Brain pericyte (primary cell): Measurements from ENCODE around the gene FAM9C.
"Not testable (repeated sequence)": the region's sequence is repeated elsewhere in the genome, so short reads cannot be mapped to it uniquely, and the experiment has no call there.

ENCODE experiments used
- DNase-seq: peaks from one replicate; pipeline ENCODE4 v3.0.0-alpha.2; 2012; ENCODE audit warnings: low read depth, low spot score

FAM9C gene

DNA sequence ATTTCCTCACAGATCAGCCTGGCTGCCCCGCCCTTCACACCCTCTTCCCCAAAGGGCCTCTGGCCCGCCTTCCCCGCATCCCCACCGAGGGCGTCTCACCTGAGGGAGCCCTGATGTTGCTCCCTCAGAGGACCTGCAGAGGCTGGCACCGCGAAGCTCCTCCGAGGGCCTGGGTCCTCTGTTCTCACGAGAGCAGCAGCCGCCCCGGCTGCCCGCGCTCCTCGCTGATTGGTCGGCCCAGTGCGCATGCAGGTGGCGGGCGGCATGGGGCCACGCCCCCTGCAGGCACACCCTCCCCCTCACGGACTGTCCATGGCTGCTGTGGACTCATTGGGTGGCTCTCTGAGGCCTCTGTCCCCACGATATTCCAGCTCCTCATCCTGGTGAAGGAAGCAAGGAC, at the start of gene FAM9C:
Gene FAM9C, minus strand, starts transcription at position 180 of the 400 bp plus-strand sequence. CDS start 831 bp downstream, outside the sequence.
- DNase-seq, result no peak

DNA sequence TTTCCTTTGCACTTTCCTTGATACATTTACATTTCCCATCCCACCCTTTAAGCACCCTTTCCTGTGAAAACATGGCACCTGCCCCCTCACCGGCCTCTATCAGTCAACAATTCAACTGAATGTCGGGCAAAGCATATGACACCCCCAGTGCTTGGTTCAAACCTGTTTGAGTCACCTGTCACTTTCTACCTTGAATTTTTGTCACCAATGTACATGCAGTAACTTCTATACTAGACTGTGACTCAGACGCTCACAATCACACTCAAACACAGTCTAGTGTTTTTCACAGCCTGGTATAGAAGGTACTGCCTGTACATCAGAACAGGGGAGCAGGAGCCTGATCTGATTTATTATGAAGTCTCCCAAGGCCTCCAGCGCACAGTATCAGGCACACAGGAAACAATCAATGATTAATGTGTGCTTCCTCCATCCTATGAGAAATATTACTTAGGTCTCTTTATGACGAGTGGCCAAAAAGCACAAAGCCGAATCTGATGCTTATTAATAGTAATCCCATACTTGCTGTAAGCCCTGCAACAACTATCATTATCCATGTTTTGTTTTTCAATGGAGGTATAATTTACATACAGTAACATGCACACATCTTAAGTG, 49.2 kb upstream of the FAM9C start:
- DNase-seq, result no peak

DNA sequence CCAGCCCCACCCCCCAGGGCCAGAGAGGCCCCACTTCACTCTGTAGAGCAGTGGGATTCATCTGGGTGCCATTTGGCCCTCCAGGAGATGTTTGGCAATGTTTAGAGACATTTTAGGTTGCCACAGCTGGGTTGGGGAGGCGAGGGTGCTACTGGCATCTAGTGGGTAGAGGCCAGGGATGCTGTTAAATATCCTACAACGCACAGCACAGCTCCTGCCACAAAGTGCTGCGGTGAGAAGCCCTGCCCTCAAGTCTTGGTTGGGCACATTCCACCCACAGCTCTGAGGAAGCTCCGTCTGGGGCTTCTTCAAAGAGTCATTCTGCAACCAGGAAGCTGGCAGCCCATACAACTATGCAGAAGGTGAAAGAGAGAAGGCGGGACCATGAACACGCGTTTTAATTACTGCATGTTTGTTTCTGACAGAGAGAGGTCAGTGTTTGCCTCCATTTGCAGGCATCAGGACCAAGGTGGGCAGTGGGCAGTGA, 48.1 kb upstream of the FAM9C start:
- no peak for DNase-seq

DNA sequence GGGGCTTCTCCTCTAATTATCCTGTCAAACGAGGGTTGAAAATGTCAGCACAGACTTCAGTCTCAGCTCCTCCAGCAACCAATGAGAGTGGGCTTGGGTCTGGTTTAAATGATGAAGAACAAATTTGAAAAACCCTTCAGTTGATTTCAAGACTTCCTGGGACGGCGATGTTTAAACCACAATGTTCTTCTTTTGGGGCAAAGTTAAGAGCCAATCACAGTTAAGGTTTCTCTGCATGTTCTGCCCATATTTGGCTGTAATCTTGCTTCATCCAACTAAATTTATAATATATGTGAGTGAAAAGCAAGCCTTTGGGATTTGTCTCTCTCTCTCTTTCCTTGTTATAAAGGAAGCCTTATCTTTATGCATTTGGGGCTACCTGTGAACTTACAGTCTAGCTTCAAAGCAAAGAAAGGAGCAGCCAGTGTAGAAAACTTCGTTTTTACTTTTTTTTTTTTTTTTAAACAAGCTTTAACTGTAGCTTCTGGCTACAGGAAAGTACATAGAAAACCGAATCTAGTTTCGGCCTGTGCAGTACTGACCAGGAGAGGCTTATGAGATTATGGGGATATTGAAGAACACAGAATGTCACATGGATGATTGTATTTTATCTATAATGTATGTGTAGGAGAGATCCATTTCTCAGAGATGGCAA, 46.8 kb upstream of the FAM9C start:
- no peak for DNase-seq

DNA sequence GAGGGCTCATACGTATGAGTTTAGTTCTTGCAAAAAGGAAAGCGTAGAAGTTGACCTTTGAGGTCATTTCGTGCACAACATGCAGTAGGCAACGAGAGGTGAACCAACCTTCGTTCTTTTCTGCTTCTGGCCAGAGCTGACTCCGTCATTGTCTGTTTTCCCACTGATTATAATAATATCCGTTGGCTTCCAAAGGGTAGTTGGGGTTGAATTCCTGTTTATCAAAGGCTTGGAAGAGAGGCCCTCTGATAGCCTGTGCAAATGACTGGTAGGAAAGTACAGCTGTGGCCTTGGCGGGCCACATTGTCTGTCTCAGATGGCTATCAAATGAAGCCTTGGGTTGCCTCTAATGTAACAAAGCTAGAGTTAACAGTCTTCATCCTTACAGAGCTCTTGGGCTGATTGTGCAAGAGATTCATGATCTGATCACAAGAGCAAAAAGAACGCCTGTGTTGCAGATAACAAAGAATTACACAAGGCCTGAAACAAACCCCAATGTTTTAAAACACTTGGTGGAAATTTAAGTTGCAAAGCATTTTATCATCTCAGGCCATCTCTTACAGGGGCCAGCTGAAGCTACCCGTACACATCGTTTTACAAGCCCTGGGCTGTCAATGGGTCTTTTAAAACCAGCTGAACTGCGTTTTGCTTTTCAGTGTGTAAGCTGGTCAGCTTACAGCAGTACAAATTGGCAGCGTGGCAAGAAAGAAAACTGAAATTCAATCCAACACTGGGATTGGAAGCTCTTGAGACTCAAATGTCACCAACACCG, 46.1 kb upstream of the FAM9C start:
- DNase-seq, result no peak

DNA sequence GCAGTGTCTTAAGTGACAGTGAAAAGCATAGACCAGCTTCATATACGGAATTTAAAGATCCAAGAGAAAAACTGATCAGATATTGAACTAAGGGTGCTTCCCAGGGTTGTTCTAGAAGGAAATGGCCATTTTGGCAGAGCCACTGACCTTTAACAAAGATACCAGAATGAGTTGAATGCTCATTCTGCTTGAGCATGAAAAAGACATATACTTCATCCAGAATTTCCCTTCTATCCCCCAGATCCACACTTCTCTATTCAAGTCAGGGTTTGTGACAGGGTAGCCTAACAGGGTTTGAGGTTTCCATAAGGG, 45.6 kb upstream of the FAM9C start:
- no peak for DNase-seq

DNA sequence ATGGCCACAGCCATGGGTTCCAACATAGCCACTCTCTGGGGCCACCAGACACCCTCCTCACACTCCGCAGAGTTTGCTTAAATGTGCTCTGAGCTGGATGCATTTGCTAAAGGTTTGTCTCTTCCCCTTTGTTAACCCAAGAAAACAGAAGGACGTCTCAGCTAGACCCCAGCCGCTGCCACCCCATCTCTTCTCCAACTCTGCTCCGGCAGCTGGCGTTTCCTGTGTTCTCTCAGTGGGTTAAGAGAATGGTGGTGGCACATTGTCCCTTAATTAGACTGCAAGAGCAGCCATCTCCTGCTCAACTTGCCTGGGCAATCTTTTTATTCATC, 43.7 kb upstream of the FAM9C start:
- DNase-seq, result no peak

DNA sequence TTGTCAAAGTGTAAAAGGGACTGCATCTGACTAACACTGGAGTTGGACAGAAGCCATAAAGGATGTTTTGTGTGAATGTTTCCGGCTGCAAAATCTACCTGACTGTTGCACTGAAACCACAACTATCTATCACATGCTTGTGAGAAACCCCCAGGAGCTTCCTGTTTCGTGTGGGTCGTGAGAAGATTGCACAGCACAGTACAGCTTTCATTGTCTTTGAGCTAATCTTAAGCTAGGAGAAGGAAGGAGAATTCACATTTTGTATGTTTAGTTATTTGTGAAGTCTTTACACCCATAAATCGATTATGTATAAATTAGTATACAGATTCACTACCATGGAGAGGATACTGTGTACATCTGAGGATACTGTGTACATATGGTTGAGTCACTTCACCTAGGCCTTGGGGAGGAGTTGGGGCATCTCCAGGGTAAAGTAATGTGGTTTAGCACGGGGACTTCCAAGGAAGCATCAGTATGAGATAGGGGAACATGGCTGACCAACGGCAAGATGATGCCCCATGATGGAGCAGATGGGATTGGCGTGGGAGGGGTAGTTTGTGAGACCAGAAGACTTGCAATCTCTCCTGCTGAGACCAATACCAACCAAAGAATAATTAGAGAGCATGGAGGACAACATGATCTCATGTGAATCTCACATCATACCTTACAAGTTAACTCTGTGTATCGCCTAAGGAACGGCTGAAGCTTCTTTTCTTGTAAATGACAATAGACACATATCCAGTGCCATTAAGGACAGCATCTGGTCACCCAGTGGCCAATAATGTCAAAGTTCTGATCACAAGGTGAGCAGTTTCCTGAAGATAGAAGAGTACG, 43.1 kb upstream of the FAM9C start:
- DNase-seq, result no peak

DNA sequence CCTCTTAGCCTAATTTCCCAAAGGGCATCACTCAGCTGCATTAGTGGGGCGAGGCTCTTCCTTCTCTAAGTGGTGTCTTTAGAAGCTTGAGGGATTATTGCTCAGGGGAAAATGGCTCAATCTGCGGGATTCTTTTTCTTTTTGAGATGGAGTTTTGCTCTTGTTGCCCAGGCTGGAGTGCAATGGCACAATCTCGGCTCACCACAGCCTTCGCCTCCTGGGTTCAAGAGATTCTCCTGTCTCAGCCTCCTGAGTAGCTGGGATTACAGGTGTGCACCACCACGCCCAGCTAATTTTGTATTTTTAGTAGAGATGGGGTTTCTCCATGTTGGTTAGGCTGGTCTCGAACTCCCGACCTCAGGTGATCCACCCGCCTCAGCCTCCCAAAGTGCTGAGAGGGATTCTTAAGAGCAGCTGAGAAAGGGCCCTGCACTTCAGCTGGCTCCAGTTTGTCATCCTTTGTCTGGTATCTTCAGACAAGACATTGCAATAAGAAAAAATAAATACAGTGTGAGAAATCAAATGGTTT, 42.4 kb upstream of the FAM9C start:
- DNase-seq, result not testable (repeated sequence)

DNA sequence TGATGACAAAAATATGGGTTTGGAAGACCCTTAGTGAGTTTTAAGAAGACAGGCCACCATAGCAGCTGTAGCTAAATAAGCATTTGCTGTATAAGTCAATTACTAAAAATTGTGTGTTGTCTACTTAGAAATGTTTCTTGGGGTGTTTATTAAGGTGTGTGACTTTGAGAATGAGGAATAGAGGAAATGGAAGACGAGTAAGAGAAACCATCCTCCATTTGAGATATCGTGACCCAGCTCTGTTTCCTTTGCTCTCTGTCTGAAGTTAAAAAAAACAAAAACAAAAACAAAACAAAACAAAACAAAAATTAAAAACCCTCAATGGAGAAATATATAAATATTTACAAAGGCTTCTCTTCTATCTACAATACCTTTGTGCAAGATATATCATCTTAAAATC, 41.7 kb upstream of the FAM9C start:
- no peak for DNase-seq

DNA sequence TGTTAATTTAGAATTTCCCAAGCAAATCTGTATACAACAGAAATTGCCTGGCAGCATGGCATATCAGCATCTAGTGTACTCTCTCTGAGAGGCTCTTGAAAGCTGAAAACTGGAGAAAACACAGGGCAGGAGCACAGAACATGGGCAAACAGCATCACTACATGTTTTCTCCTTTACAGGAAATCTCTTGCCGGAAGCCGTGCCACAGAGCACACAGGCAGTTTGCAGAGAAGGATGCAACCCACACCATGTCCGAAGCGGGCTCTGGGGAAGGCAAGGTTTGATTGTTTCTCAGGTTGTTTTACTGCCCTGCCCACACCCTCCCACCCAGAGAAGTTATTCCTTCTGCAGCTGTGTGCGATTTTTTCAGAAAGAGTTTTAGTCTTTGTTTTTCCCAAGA, 41.1 kb upstream of the FAM9C start:
- DNase-seq, result no peak

DNA sequence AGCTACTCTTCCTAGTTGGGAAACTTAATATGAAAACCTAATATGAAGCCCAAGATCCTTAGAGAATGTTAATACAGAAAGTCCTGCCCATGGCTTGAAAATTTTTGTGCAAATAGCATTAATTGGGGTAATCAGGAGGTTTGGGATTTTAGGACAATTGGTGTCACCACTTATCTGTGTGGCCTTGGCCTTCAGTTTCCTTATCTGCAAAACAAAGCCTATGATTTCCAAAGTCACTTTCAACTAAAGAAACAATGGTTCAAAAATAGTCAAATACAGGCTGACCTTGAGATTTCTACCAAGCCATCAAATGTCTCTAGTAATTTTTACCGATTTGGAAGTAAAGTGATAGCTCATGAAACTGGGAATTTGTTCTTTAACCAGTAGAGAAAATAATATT, 40.2 kb upstream of the FAM9C start:
- DNase-seq, result no peak

DNA sequence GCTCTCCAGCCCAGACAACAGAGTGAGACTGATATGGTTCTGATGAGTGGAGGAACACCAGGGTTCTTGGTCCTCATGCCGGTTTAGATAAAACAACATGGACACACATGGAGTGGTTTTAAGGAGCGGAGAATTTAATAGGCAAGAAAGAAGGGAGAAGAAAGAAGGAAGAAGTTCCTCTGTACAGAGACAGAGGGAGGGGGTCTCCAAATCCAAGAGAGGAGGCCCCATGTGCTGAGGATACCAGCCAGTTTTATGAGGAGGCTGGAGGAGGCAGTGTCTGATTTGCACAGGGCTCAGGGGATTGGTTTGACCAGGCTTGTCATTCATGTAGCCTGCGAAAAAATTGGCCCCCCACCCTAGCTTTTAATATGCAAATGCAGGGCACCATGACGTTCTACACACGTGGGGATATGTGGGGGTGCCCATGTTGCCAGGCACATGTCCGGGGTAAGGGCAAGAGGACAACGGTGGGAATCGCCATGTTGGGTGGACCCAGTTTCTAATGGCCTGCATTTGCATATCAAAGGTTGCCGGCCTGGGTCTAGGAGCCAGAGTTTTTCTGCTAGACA, 39.4 kb upstream of the FAM9C start:
- DNase-seq, result not testable (repeated sequence)

DNA sequence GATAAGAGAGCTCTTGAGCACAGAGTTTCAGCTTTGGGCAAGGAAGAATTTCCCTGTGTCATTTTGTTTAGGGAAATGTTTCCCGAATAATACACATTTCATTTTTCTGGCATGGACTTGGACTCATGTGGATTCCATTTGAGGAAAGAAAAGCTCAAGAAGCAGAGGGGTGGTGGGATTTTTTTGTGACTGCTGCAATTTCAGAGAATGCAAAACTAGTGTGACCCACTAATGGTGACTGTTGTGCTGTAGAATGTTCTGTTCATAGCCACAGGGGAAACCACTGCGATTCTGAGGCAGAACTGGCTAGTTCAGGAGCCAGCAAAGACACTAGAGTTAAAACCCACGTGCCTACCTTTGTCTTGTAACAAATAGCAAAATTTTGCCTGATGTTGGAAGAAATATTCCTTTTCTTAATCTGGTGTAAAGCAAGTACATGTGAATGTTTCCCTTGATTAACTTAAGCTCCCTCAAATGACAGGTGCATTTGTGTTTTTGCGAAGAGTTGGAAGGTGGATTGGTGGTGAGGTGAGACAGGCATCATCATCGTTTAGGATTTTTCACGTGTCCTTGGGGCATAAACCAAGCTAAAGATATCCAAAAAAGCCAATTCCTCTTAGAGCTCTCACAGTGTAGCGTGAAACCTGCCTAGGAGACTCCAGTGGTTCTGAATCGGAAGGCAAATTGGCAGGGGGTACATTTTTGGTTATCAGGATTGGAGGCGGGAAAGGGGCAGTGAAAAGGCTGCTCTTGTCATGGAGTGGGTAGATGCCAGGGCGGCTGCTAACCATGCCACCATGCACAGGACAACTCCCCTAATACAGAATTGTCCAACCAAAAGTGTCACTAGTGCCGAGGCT, 38.0 kb upstream of the FAM9C start:
- no peak for DNase-seq

DNA sequence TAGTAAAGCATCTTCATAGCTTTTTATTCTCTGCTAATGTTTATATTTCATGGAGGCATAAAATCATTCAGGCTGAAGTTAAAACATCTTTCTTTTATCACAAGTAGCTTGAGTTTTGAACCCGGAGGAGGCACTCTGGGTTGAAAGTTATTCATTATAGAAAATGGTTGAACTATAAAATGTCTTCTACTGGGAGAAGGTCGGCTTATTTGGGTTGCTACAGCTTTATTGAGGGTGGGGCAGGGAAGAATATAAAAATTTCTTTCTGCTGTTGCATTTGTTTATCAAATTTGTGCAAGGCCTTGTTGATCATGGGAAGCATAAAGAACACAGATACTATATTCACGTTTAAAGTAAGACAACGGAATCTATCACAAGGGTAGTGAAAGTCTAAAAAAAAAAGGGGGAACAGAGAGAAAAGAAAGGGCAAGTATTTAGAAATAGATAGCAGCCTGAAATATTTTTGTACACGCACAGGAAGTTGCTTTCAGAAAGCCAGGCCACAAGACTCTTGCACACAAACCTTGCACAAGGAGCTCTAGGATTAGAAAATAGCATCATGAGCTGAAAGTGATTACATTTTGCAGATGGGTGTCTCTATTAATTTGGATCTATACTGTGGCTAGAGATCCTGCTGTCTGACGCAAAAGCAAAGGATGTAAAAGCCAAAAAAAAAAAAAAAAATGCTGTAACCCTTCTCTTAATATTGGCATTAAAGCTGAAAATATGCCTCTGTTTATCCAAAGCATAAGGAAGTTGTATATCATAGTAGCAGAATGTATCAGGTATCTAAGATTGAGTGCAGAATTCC, 37.2 kb upstream of the FAM9C start:
- DNase-seq, result no peak

DNA sequence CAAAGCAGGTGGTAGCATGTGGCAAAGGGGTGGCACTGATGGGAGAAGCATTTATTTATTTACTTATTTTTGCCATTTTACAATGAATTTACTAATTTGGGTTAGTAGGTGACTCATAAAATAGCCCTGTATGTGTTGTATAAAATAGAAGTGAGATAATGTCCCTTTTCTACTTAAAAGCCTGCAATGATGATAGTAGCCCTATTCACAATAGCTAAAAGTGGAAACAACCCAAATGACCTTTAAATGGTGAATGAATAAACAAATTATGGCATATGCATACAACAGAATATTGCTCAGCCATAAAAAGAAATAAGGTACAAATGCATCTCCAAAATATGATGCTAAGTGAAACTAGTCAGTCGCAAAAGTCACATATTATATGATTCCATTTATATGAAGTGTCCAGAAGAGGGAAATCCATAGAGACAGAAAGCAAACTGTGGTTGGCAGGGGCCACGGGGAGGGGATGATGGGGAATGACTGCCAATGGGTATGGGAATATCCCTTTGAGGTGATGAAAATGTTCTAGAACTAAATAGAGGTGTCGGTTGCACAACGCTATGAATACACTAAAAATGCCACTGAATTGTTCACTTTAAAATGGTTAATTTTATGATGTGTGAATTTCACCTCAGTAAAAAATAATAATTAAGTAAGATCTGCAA, 35.8 kb upstream of the FAM9C start:
- DNase-seq, result no peak

DNA sequence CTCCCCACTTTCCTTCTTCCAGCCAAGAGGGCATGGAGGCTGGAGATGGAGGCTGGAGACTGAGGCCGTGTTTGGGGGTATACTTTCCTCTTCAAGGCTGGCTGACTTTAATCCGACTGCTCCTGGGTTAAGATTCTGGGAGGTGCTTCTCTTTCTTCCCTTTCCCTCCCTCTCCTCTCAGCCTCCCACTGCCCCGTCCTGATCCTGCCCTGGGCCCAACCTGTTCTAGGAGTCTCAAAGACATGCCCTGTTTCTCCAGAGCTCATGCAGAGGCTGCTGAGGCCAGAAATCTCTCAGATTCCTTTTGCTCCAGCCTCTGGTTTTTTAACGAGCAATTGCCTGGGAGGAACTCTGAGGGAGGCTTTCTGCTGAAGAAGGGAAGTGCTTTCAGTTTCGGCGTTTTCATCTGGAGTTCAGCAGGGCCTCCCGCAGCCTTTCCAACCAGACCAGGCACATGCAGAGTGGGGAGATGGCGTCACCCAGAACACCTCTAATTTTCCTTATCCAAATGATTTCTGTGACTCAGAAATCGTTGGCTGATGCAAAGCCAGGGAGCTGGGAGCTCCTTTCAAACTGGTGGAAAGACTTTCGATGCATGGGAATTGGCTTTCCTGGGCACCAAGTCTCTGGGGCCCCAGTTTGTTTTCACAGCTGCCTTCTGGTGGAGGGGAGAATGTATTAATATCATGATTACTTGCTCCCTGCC, 34.5 kb upstream of the FAM9C start:
- DNase-seq, result peak; percentile 92

DNA sequence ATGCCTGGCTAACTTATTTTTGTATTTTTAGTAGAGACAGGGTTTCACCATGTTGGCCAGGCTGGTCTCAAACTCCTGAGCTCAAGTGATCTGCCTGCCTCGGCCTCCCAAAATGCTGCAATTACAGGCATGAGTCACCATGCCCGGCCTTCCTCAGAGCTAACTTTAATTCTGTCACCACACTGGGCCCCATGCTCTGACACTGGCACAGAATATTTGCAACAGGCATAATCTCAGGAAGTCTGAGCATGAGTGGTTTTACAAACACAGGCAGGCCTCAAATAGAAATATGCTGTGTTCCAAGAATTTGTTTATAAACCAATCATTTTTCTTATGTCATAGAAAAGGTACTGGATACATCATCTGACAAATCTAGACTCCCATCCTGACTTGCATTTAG, 32.7 kb upstream of the FAM9C start:
- DNase-seq, result no peak
